Ishikawa (cell line): ENCODE data around the gene CGRRF1.

ENCODE experiments used
- CEBPB ChIP-seq: IDR thresholded peaks from 2 replicates; pipeline ENCODE4 v1.6.1; 2012
- CREB1 ChIP-seq: IDR thresholded peaks from 2 replicates; pipeline ENCODE4 v1.6.1; 2012; ENCODE audit warnings: low read depth
- EGR1 ChIP-seq: IDR thresholded peaks from 2 replicates; pipeline ENCODE4 v1.6.1; 2012
- EP300 ChIP-seq: IDR thresholded peaks from 2 replicates; pipeline ENCODE4 v1.6.1; 2012; ENCODE audit warnings: borderline replicate concordance
- FOXM1 ChIP-seq: IDR thresholded peaks from 2 replicates; pipeline ENCODE4 v1.6.1; 2012; ENCODE audit warnings: low read depth, borderline replicate concordance
- NFIC ChIP-seq: IDR thresholded peaks from 2 replicates; pipeline ENCODE4 v1.6.1; 2012
- RAD21 ChIP-seq: IDR thresholded peaks from 2 replicates; pipeline ENCODE4 v1.6.1; 2012; ENCODE audit warnings: low read depth
- TAF1 ChIP-seq: IDR thresholded peaks from 2 replicates; pipeline ENCODE4 v1.6.1; 2012; ENCODE audit warnings: low read depth, mild to moderate bottlenecking
- TCF12 ChIP-seq: IDR thresholded peaks from 2 replicates; pipeline ENCODE4 v1.6.1; 2012; ENCODE audit warnings: low read depth
- TEAD4 ChIP-seq: IDR thresholded peaks from 2 replicates; pipeline ENCODE4 v1.6.1; 2012
- YY1 ChIP-seq: IDR thresholded peaks from 2 replicates; pipeline ENCODE4 v1.6.1; 2012; ENCODE audit warnings: low read depth
- ZBTB7A ChIP-seq: IDR thresholded peaks from 2 replicates; pipeline ENCODE4 v1.6.1; 2012; ENCODE audit warnings: low read depth
- TF ChIP-seq, protein P1 (sequence below): IDR thresholded peaks from 2 replicates; pipeline ENCODE4 v1.6.1; 2012
- TF ChIP-seq, protein P2 (sequence below): IDR thresholded peaks from 2 replicates; pipeline ENCODE4 v1.6.1; 2012; ENCODE audit warnings: low read depth, mild to moderate bottlenecking
- TF ChIP-seq, protein P3 (sequence below): IDR thresholded peaks from 2 replicates; pipeline ENCODE4 v1.6.1; 2012

The CGRRF1 gene

DNA sequence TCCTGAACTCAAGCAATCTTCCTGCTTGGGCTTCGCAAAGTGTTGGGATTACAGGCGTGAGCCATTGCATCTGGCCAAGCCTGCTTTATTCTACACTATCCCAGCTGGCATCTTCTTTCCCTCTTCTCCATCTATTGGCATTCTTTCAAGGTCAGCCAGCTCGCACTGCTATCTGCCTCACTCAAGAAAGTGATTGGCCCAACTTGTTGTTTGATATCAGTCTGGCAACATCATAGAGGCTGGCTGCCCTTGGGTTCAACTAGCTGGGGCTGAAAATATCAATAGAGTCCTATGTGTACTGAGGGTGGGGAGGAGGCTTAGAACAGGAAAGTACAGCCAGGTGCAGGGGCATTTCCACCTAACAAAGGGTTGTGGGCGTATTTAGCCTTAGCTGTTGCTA, 38.1 kb upstream of the CGRRF1 start:
- TF ChIP-seq NFIC: no peak
- TF ChIP-seq TAF1: no peak
- TF ChIP-seq TCF12: no peak
- no peak for TF ChIP-seq RAD21
- TF ChIP-seq YY1: no peak
- no peak for TF ChIP-seq TEAD4
- no peak for TF ChIP-seq EGR1
- TF ChIP-seq, protein P1, sequence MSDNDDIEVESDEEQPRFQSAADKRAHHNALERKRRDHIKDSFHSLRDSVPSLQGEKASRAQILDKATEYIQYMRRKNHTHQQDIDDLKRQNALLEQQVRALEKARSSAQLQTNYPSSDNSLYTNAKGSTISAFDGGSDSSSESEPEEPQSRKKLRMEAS: no peak
- no peak for TF ChIP-seq FOXM1
- no peak for TF ChIP-seq CEBPB
- TF ChIP-seq CREB1: no peak
- no peak for TF ChIP-seq EP300
- TF ChIP-seq, protein P2, sequence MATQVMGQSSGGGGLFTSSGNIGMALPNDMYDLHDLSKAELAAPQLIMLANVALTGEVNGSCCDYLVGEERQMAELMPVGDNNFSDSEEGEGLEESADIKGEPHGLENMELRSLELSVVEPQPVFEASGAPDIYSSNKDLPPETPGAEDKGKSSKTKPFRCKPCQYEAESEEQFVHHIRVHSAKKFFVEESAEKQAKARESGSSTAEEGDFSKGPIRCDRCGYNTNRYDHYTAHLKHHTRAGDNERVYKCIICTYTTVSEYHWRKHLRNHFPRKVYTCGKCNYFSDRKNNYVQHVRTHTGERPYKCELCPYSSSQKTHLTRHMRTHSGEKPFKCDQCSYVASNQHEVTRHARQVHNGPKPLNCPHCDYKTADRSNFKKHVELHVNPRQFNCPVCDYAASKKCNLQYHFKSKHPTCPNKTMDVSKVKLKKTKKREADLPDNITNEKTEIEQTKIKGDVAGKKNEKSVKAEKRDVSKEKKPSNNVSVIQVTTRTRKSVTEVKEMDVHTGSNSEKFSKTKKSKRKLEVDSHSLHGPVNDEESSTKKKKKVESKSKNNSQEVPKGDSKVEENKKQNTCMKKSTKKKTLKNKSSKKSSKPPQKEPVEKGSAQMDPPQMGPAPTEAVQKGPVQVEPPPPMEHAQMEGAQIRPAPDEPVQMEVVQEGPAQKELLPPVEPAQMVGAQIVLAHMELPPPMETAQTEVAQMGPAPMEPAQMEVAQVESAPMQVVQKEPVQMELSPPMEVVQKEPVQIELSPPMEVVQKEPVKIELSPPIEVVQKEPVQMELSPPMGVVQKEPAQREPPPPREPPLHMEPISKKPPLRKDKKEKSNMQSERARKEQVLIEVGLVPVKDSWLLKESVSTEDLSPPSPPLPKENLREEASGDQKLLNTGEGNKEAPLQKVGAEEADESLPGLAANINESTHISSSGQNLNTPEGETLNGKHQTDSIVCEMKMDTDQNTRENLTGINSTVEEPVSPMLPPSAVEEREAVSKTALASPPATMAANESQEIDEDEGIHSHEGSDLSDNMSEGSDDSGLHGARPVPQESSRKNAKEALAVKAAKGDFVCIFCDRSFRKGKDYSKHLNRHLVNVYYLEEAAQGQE: no peak
- no peak for TF ChIP-seq ZBTB7A

DNA sequence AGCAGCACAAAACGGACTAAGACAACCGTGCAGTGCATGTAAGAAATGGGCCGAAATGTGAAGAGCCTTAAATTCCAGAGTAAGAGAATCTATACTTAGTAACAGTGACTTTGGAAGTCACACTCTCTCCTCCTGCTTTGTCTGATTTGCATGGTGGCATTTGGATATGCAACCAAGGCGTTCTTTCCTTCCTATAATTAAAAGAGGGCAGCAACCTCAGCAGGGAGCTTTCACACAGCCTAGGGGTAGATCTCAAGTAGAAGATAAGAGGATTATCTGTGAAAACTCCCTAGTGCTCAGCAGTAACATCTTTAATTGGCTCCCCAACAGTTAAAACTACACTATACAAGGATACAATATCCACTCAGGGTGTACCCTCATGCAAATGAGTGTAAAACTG, 37.4 kb upstream of the CGRRF1 start:
- TF ChIP-seq, protein P1: no peak
- no peak for TF ChIP-seq TAF1
- no peak for TF ChIP-seq CREB1
- no peak for TF ChIP-seq RAD21
- TF ChIP-seq ZBTB7A: no peak
- TF ChIP-seq EGR1: no peak
- no peak for TF ChIP-seq TEAD4
- TF ChIP-seq, protein P3, sequence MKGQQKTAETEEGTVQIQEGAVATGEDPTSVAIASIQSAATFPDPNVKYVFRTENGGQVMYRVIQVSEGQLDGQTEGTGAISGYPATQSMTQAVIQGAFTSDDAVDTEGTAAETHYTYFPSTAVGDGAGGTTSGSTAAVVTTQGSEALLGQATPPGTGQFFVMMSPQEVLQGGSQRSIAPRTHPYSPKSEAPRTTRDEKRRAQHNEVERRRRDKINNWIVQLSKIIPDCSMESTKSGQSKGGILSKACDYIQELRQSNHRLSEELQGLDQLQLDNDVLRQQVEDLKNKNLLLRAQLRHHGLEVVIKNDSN: no peak
- TF ChIP-seq, protein P2: no peak
- TF ChIP-seq FOXM1: no peak
- TF ChIP-seq YY1: no peak
- TF ChIP-seq CEBPB: no peak
- TF ChIP-seq EP300: no peak
- no peak for TF ChIP-seq TCF12
- TF ChIP-seq NFIC: no peak

DNA sequence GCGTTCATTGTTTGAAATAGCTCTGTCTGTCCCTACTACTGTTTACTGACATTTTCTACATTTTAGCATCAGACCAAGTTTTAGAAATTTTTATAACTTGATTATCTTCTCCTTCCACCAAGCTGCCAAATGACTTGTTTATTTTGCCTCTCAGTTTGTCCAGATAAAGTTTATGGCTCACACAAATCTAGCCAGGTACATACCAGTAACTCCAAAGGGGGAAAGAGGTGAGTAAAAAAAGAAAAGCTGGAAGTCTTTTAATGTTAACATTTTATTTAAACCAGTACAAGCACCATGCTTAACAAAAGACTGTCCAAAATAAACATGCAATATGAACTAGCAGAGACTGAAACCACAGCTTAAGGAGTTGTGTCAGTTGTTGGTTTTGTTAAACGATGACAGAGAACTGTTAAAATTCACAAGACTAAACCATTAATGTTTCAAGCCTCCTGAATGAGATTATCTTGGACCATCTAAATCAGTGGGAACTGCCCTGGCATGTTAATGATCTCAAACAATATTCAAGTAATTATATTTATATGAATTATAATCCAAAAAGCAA, 35.4 kb upstream of the CGRRF1 start:
- TF ChIP-seq FOXM1: no peak
- TF ChIP-seq RAD21: no peak
- no peak for TF ChIP-seq CEBPB
- TF ChIP-seq YY1: no peak
- TF ChIP-seq, protein P2: no peak
- no peak for TF ChIP-seq NFIC
- no peak for TF ChIP-seq EP300
- TF ChIP-seq CREB1: no peak
- TF ChIP-seq, protein P1: no peak
- TF ChIP-seq, protein P3: no peak
- TF ChIP-seq EGR1: no peak
- no peak for TF ChIP-seq TAF1
- no peak for TF ChIP-seq TCF12
- TF ChIP-seq ZBTB7A: no peak
- no peak for TF ChIP-seq TEAD4

DNA sequence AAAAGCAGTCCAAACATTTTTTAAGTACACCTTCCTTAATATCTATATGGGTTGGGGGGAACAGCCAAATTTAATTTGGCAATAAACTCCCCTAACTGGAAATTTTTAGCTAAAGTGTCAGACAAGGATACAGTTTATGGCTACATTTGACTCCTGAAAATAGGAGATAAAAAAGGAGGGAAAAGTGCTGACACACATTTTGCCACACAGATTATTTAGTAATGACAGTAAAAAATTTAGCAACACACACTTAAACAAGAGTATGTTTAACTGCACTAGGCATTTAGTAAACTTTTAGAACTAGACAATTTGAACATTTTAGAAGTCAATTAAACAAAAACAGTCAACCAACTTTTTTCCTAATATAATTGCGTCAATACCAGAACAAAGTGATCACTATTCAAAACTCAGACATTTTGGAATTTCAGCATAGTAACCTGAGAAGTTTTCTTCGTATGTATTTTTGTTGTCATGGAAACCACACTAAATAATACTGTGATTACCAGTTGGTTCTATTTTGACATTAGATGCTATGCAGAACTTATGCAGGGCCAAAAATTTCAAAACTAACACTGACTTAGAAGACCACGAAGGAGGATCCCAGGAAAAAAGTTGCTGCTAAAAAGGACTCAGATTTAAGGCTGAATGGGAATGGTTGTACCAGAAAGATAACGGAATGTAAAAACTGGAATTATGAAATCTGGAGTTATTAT, 34.4 kb upstream of the CGRRF1 start:
- TF ChIP-seq, protein P1: no peak
- TF ChIP-seq YY1 (no peak), TEAD4 (no peak), TCF12 (no peak), NFIC (no peak), ZBTB7A (no peak), EP300 (no peak), FOXM1 (no peak), TAF1 (no peak), CREB1 (no peak), EGR1 (no peak), RAD21 (no peak), CEBPB (no peak)
- TF ChIP-seq, protein P2: no peak
- TF ChIP-seq, protein P3: no peak
